Sigmoid colon (tissue), 4 donors: Measurements from ENCODE around the gene COBL.

ENCODE experiments used
- EP300 ChIP-seq, 4 donors: sonication (generic); formaldehyde crosslinking; IDR thresholded peaks; one replicate each; pipeline ENCODE4 v1.6.1; 2017; ENCODE audit warnings: antibody characterized with exemption in 4 of 4
- POLR2A ChIP-seq, 2 donors: fragments of 450-650 bp; IDR thresholded peaks; one replicate each; pipeline ENCODE4 v1.6.1; 2016; ENCODE audit warnings: antibody characterized with exemption in 2 of 2, mild to moderate bottlenecking in 2 of 2, moderate library complexity in 2 of 2
- TF ChIP-seq, protein P1 (sequence below), 4 experiments: fragments of 450-650 bp in 3 of 4; fragments of 200-600 bp in 1 of 4; IDR thresholded peaks; one replicate each; pipeline ENCODE4 v1.5.1; 2016 to 2019; ENCODE audit warnings: antibody characterized with exemption in 4 of 4, mild to moderate bottlenecking in 3 of 4, moderate library complexity in 2 of 4

- TF ChIP-seq, protein P1, sequence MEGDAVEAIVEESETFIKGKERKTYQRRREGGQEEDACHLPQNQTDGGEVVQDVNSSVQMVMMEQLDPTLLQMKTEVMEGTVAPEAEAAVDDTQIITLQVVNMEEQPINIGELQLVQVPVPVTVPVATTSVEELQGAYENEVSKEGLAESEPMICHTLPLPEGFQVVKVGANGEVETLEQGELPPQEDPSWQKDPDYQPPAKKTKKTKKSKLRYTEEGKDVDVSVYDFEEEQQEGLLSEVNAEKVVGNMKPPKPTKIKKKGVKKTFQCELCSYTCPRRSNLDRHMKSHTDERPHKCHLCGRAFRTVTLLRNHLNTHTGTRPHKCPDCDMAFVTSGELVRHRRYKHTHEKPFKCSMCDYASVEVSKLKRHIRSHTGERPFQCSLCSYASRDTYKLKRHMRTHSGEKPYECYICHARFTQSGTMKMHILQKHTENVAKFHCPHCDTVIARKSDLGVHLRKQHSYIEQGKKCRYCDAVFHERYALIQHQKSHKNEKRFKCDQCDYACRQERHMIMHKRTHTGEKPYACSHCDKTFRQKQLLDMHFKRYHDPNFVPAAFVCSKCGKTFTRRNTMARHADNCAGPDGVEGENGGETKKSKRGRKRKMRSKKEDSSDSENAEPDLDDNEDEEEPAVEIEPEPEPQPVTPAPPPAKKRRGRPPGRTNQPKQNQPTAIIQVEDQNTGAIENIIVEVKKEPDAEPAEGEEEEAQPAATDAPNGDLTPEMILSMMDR (IDR thresholded peaks at IDR 0.05) = no peak
- TF ChIP-seq EP300 (IDR thresholded peaks at IDR 0.05) (no peak), POLR2A (IDR thresholded peaks at IDR 0.05) (no peak)
Observed at GRCh38 chr7:51310131-51310583, 6.5 kb downstream of the COBL start.
